ENCODE measurements around the gene C16orf74.

- TF ChIP-seq RARB (CRISPR knock-in tag; IDR thresholded peaks at IDR 0.05) (no peak), ZFP30 (CRISPR knock-in tag; IDR thresholded peaks at IDR 0.05) (no peak)
Measured at GRCh38 chr16:85709766-85710585, 40.9 kb downstream of the C16orf74 start.
